ENCODE data around the gene DCT. TPM values are rescaled to one million over a fixed set of nuclear protein-coding genes. Genes with fewer than 3 reads are reported as not detected.

The DCT gene
- polyA plus RNA-seq, 1 of the 3 experiments (the other 2 are of a cell fraction) = 0.03 TPM

- CTCF ChIA-PET = interaction anchor here (0.6 to 2.5 kb wide), 2 partner anchors 16 to 34 kb away, joined by 3 to 13 read pairs; no protein-coding TSS in a partner anchor
- WGBS (ENCODE audit: low lambda C conversion rate) = 15% methylated on average over 1 of the region's 1 CpG
- TF ChIP-seq TAF1 (IDR thresholded peaks at IDR 0.05; ENCODE audit: borderline replicate concordance, low read depth, low read length) (no peak), TEAD4 (IDR thresholded peaks at IDR 0.05; ENCODE audit: borderline replicate concordance, insufficient read depth) (no peak), CTCF (IDR thresholded peaks at IDR 0.05) (no peak), RCOR1 (IDR thresholded peaks at IDR 0.05; ENCODE audit: low read length) (no peak), JUND (IDR thresholded peaks at IDR 0.05) (no peak), USF1 (IDR thresholded peaks at IDR 0.05; ENCODE audit: borderline replicate concordance, low read depth) (no peak), SMC3 (IDR thresholded peaks at IDR 0.05; ENCODE audit: low read depth, low read length) (no peak)
- H2AFZ ChIP-seq (ENCODE audit: low read depth) = no peak overlapping the region
- H3K79me2 ChIP-seq (ENCODE audit: insufficient read depth) = no peaks in the 10 kb centered on the region
- H3F3A ChIP-seq (replicated peaks; ENCODE audit: insufficient read depth) = no peaks in the 10 kb centered on the region
- no peak overlapping the region for H3K9ac ChIP-seq
- H3K27ac ChIP-seq (ENCODE audit: low read depth in 2 of 2, low read length in 1 of 2) = no peak overlapping the region
- H4K20me1 ChIP-seq (ENCODE audit: insufficient read depth) = no peaks in the 10 kb centered on the region
- no peaks in the 10 kb centered on the region for H3K9me3 ChIP-seq
- no peaks in the 10 kb centered on the region for H3K9me2 ChIP-seq
- DNase-seq = no peak
- no peaks in the 10 kb centered on the region for H3K27me3 ChIP-seq (ENCODE audit: insufficient read depth)
- POLR2A ChIA-PET = no interaction called here
- no peak overlapping the region for H3K4me2 ChIP-seq
- H3K4me3 ChIP-seq (ENCODE audit: low read depth in 2 of 2, low read length in 1 of 2) = no peak overlapping the region
- H3K4me1 ChIP-seq (ENCODE audit: control insufficient read depth in 1 of 2, insufficient read depth in 2 of 2, low read depth in 1 of 2, low read length in 1 of 2) = peaks cover 0 to 2% of the 10 kb centered on the region in 2 experiments; a peak in 3 of 4 replicates
- no peaks in the 10 kb centered on the region for H3K36me3 ChIP-seq (replicated peaks in 1 of 2; ENCODE audit: control insufficient read depth in 1 of 2, insufficient read depth in 2 of 2, low read length in 1 of 2)
Measured at GRCh38 chr13:94419925-94420305, 59.6 kb downstream of the DCT start.

DNA sequence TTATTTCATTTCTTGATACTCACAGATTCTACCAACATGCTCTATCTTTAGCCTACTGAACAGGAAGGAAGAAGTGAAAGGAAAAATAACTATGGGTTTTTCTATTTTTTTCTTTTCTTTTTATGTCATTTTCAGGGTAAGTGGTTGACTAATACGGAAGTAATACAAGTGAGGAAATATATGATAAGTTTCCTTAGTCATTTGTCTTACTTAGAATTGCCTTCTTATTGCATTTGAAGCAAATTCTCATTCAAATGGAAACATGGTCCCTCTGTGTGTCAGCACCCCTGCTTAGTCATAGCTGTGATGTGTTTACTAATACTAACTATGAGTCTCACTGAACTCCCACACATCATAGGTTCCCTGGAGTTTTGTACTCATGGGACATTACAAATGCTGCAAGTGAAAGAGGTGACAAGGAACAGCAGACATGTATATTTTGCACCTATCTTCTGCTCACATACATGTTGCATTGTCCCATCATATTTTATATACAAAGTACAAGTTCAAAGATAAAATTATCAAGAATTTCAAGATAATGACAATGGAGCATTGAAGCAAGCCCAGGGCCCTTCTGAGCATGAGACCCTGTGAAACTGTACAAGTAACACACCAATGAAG lies 60.1 kb downstream of the DCT start:
- Histone ChIP-seq H3K27ac (ENCODE audit: low read depth in 2 of 2, low read length in 1 of 2) (no peak overlapping the region), H3K9ac (no peak overlapping the region), H4K20me1 (ENCODE audit: insufficient read depth) (no peaks in the 10 kb centered on the region), H3K4me1 (ENCODE audit: control insufficient read depth in 1 of 2, insufficient read depth in 2 of 2, low read depth in 1 of 2, low read length in 1 of 2) (peaks cover 0 to 5% of the 10 kb centered on the region in 2 experiments; a peak in 3 of 4 replicates), H3K36me3 (replicated peaks in 1 of 2; ENCODE audit: control insufficient read depth in 1 of 2, insufficient read depth in 2 of 2, low read length in 1 of 2) (no peaks in the 10 kb centered on the region), H3K27me3 (ENCODE audit: insufficient read depth) (no peaks in the 10 kb centered on the region), H3K4me3 (ENCODE audit: low read depth in 2 of 2, low read length in 1 of 2) (no peak overlapping the region), H3K9me2 (no peaks in the 10 kb centered on the region), H3F3A (replicated peaks; ENCODE audit: insufficient read depth) (no peaks in the 10 kb centered on the region), H3K4me2 (no peak overlapping the region), H3K79me2 (ENCODE audit: insufficient read depth) (no peaks in the 10 kb centered on the region), H3K9me3 (no peaks in the 10 kb centered on the region), H2AFZ (ENCODE audit: low read depth) (no peak overlapping the region)
- CTCF ChIA-PET = interaction anchor here (1.2 to 2.5 kb wide), 2 partner anchors 16 to 129 kb away, joined by 3 to 13 read pairs; no protein-coding TSS in a partner anchor
- no peak for DNase-seq
- TF ChIP-seq, protein P1, sequence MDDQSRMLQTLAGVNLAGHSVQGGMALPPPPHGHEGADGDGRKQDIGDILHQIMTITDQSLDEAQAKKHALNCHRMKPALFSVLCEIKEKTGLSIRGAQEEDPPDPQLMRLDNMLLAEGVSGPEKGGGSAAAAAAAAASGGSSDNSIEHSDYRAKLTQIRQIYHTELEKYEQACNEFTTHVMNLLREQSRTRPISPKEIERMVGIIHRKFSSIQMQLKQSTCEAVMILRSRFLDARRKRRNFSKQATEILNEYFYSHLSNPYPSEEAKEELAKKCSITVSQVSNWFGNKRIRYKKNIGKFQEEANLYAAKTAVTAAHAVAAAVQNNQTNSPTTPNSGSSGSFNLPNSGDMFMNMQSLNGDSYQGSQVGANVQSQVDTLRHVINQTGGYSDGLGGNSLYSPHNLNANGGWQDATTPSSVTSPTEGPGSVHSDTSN (IDR thresholded peaks at IDR 0.05) = peak; percentile 21
- TF ChIP-seq EZH2phosphoT487 (IDR thresholded peaks at IDR 0.05; ENCODE audit: borderline replicate concordance, low read depth) = no peak
- peak; percentile 21; the same call in 1 of the 2 replicates for TF ChIP-seq FOSL2 (IDR thresholded peaks at IDR 0.05; ENCODE audit: borderline replicate concordance, low read depth)
- 20% methylated on average over 1 of the region's 1 CpG for WGBS (ENCODE audit: low lambda C conversion rate)
- POLR2A ChIA-PET = no interaction called here

All from SK-N-SH (cell line).